NCI-H2081 (cell line): Measurements from ENCODE around the gene NPY4R2.
"Not testable (repeated sequence)": the region's sequence is repeated elsewhere in the genome, so short reads cannot be mapped to it uniquely, and the experiment has no call there.

ENCODE experiments used
- DNase-seq, 2 experiments: peaks; one replicate each; lab custom pipeline; 2025; lab: John Stamatoyannopoulos, UW

NPY4R2 gene, protein sequence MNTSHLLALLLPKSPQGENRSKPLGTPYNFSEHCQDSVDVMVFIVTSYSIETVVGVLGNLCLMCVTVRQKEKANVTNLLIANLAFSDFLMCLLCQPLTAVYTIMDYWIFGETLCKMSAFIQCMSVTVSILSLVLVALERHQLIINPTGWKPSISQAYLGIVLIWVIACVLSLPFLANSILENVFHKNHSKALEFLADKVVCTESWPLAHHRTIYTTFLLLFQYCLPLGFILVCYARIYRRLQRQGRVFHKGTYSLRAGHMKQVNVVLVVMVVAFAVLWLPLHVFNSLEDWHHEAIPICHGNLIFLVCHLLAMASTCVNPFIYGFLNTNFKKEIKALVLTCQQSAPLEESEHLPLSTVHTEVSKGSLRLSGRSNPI

DNA sequence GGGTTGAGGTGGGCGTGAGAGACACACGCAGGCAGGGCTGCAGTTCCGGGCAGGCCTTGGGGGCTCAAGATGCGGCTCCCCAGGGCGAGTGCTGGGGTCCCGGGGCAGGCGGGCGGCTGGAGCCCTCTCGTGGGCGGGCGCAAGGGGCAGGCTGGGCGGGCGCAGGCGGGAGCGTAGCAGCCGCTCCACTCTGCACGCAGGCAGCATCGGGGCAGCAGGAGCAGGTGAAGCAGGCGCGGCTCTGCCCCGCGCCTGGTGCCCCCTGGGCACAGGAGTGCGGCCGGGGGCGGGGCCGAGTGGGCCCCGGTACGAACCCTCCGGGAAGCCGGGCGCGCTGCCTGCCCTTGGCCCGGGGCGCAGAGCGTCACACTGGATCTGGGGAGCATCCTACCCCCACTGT lies at the start of gene NPY4R2:
Gene NPY4R2 (plus strand): TSS at position 188 of the 400 bp plus-strand sequence. CDS start 3,326 bp downstream, outside the sequence.
- DNase-seq: not testable (repeated sequence)

DNA sequence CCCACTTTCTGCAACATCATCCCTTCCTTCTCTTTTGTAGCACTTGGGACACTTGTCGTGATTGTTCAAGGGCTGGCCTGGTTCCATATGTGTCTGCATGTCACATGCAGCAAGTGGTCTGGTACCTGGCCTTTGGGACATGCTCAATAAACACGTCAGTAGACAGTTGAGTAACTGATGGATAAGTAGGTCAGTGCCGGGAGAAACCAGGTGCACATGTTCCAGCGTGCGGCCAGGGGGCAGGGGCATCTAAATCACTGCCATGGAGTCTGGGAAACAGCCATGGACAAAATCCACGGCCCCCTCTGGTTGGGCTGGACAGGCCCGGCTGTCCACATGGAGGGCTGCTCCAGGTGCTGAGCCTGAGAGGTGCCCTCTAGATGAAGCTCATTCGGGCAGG lies 47.6 kb upstream of the NPY4R2 start:
- DNase-seq: not testable (repeated sequence)

DNA sequence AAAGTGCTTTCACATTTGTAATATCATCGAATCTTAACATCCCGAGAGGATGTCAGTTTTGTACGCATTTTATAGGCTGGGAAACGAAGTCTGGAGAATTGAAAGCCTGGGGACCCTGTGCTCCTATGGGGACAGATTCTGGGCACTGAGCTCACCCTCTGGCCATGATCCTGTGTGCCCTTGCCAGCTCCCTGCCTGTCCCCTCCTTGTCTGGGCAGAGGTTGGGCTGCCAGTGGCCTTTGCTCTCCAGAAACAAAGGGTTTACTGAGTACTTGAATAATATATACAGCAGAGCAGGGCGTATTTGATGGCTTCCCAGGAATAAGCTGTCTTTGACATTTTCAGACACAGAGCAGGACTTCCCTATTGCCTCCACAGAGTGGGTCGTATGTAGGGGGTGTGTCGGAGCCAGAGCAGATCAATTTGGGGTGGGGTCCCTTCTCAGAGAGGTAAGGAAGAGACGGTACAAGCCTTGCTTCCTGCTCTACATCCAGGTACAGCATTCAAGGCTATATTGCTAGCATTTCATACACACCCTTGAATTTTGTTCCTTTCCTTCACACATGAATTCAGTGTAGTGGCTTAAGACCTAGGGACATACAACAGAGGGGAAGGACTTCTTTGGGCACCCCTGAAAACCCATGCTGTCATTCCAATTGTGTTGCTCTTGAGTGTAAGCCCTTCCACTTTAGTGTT lies 46.8 kb upstream of the NPY4R2 start:
- not testable (repeated sequence) for DNase-seq

DNA sequence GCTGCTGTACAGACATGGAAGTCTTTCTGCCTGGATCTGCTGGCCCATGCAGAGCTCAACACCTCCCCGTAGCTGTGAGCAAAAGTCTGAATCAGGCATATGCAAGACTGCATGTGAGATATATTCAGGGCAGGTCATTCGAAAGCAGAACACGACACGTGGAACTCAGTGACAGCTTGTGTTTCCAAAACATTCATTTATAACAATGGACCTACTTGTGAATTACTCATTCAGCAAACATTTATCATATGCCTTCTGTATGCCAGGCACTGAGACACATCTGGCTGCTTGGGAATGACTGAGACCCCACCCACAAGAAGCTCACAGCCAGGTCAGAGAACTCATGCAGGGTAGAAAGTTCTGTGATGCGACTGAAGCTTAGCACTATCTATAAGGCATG lies 46.2 kb upstream of the NPY4R2 start:
- not testable (repeated sequence) for DNase-seq

DNA sequence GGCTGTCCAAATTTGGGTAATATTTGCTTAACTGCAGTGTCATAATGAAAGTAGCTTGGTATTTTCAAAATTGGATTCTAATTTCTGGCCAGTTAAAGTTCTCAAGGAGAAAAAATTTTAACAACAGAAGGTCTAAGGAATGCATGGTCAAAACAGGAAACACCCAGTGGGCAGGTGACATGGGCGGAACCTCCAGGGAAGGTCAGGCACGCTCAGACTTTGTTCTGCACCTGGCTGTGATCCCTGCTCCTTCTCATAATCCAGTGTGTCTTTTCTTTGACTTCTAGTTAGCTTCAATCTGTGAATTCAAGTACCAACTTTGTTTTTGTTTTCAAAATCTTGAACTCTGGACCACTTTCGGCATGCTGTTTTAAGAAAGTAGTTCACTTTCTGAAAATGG lies 34.2 kb upstream of the NPY4R2 start:
- not testable (repeated sequence) for DNase-seq

DNA sequence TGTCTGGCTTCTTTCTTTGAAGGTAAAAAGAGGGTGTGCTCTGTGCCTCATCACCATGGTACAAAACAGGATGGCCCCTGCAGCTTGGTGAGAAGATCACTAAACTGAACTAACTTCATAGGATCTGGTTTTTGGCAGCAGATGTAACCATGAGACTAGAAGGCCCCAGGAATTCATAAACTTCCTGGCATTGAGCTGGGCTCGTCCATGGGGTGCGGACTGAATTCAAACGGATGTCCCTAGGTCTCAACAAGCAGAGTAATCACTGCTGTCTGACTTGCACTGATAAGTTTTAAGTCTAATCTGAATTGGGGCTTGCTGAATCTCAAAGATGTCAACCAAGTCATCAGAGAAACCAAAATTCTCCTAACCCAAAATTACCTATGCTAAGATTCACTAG lies 33.5 kb upstream of the NPY4R2 start:
- not testable (repeated sequence) for DNase-seq

DNA sequence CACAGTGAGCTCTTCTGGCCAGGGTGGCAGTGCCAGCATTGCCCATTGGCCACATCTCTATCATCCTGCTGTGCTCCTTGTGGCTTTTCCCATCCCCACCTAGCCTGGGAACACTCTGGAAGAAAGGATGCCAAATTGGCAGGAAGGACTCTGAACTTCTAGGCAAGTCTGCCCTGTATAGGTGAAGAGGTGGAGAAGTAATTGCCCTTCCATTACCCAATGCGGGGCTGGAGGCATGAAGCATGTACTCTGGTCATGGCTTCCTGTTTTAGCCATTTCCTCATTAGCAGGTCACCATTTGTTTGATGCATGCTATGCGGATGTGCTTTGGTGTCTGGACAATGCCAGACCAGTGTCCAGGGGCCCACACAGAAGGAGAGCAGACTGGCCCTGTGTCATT lies 32.1 kb upstream of the NPY4R2 start:
- not testable (repeated sequence) for DNase-seq

DNA sequence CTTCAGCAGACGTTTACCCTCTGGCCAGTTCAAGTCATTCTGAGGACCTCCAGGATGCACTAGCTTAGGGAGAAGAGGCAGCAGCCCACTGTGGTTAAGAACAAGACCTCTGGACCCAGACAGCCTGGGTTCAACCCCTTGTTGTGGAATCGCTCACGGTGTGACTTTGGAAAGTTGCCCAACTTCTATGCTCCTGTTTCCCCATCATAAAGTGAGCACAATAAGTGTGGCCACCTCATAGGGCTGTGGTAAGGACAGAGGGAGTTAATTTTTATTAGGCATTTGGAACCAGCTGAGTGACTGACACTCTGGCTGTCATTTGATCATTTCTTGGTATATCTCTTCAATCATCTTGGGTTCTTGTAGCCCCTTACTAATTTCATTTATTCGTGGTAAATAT lies 31.6 kb upstream of the NPY4R2 start:
- not testable (repeated sequence) for DNase-seq

DNA sequence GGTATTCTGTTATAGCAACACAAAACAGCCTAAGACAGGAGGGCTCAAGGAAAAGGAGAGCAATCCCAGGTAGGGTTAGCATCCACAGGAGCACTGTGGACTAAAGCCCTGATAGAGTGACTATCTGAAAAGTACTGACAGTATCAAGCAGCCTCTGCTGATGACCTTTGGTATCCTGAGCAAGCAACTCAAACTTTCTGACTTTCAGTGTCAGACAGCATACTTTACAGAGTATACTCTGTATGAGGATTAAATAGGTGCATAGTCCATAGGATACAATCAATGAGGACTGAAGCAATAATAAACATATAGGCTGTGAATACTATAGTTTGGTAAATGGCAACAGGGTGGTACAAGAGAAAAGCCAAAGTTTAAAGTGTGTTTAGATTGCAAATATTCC lies 27.7 kb upstream of the NPY4R2 start:
- DNase-seq: not testable (repeated sequence)

DNA sequence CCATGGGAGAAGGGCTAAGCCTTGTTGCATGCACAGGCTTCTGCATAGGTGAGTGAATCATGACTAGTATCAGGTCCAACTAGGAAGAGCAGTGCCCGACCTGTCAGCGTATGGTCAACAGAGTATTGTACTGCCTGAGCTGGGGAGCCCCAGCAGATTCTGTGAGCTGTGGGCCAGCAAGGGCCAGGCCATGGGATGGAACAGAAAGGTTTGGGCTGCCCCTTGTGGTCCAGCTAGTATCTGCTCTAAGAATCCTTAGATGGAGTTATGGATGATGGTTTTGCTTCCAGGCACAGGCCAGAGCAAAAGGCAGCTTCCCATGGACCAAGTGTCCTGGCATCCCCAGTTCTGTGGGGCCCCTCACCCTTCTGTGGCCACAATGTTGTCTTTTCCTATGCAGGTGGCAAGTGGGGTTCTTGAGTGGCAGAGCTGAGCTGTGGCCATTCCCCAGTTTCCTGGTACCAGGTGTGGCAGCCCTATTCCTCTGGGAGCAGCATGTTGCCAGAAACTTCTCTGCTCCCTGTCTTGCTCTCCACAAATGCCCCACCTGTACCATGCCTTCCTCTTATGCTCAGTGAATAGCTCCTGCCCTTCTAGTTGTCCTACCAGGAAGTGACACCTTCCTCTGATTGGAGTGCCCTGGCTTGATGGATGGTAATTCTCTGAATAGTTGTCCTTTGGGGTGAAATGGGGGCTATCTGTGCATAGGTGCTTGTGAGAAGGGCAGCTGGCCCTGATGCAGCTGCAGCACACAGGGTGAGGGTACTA lies 25.8 kb upstream of the NPY4R2 start:
- DNase-seq: not testable (repeated sequence)

DNA sequence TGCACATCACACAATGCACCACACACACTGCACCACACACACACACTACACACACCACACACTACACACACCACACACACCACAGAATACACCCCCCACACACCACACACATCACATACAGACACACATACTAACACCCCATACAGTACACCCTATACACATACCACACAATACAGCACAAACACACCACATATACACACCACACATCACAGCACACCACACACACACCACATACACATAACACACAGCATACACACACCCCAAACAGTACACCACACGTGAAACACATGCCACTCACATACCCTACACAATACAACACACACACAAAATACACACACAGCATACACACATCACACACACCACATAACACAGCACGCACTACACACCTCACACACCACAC lies 23.9 kb upstream of the NPY4R2 start:
- DNase-seq: not testable (repeated sequence)

DNA sequence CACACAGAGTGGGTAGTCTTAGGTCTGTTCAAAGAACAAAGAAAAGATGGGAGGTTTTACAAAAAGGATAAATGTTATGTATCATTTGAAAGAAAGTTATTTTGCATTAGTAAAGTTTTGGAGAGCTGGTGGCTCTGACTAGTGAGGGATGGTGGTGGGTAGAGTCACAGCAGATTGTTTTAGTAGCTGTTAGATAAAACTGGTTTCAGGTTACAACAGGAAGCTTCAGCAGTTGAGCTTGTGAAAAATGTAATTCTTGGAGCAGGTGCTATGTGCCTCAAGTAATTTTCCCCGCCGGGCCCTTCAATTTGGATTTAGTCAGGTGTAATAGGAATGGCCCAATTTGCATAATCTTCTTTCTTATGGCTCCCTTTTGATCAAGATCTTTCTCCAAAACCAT lies 20.6 kb upstream of the NPY4R2 start:
- DNase-seq: not testable (repeated sequence)

DNA sequence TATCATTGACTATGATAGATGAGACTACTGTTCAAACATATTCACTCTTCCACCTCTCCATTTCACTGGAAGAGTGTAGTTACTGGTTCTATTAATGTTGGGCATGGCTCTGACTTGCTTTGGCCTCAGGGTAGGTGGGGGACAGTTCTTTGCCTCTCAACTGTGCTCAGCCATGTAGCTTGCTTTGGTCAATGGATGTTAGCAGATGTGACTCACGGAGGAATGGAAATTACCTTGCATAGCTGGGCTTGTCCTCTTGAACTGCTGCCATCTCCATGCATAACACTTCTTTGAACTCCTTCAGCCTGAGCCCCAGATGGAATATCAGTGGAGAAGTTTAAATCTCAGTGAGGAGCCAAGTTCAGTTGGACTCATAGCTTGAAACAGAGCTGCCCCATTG lies 9.1 kb upstream of the NPY4R2 start:
- DNase-seq: not testable (repeated sequence)

DNA sequence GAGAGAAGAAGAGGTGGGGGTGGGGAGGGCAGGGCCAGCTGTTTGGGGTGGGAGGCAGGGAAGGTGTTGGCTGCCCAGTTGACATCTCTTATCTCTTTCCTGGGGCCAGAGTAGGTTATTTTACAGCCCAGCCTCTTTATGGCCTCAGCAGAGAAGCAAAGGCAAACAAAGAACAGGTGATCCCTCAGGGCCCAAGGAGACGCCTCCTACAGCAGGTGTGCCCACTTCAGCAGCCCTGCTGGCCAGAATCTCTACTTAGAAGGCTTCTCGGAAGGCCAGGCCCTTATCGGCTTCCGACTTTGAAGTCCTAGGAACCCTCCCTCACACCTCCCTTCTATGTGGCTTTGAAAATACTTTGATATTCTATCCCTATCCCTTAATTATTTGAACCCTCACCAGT lies 8.0 kb upstream of the NPY4R2 start:
- not testable (repeated sequence) for DNase-seq

DNA sequence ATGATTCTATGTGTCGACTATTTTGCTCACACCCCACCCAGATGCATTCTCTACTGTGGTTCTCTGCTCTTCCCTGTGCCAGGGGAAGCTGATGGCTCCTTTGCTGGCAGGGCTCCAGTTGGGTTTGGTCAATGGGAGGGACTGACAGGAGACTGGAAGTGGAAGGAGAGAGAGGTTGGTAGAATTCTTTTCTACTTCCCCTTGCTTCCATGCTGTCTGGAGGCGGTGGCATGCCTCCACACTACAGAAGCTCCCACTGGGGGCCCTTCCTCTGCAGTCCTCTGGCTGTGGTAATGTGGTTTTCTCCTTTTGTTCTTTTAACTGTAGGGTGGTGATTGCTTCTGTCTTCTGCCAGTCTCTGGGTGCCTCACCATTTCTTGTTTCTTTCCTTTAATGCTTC lies 4.4 kb upstream of the NPY4R2 start:
- DNase-seq: not testable (repeated sequence)

DNA sequence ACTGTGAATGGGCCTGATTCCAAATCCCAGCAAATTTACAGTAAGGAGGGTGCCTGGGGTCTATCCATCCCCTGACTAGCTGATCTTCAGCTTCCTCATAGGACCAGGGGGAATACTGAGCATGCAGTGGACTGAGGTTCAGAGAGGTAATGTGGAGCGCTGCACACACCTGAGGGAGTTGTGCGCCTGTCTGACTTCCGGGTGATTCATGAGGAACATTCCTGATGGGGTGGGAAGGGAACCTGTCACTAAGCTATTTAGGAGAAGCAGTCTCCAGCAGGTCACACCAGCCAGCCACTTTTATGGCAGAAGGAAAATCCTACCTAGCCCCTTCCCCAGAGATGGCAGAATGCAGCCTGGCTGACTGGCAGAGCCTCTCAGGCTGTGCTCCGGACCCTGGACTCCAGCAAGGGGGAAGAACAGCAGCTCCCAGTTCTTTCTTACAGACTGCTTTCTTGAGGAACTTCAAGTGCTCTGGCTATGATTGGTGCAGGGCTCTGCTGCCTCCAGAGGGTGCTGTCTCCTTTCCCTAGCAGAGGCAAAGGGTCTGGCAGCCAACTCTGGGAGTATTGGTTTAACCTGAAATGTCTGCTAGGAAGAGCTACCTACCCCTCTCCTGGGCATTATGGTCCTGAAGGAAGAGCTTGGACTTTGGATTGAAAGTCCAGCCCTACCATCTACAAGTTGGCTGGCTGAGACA lies 2.5 kb upstream of the NPY4R2 start:
- not testable (repeated sequence) for DNase-seq

DNA sequence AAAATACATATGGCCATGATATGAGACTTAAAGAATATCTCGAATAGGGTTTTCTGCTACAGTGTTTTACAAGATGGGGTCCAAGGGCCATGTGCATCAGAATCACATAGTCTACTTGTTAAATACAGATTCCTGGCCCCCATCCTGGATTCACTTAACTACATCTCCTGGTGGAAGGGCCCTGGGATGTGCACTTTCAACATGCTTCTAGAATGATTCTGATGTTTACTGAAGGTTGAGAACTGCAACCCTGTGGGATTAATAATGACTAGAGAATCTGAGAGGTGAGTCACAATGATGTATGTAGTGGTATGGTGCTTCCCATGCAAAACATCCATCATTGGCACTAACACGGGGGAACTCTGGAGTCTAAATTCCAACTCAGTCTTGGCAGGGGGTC lies 2.1 kb downstream of the NPY4R2 start:
- not testable (repeated sequence) for DNase-seq

DNA sequence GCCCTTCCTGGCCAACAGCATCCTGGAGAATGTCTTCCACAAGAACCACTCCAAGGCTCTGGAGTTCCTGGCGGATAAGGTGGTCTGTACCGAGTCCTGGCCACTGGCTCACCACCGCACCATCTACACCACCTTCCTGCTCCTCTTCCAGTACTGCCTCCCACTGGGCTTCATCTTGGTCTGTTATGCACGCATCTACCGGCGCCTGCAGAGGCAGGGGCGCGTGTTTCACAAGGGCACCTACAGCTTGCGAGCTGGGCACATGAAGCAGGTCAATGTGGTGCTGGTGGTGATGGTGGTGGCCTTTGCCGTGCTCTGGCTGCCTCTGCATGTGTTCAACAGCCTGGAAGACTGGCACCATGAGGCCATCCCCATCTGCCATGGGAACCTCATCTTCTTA lies 4.0 kb downstream of the NPY4R2 start:
- not testable (repeated sequence) for DNase-seq

DNA sequence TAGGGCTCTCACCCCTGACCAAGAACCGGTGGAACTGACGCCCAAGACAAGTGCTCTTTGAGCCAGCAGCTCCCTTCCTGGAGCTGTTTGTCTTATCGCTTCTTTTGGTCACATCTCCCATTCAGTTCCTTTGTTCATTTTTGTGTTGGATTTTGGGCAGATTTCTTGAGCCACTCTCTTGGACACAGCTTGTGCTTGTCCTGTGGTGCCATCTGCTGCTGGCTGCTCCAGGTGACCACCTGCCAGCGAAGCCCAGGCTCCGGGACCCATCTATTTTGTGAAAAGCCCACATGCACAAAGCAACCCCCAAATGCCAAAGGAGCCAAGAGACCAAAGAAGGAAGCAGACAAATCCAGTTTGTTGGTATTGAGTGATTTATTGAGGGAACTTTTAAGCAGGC lies 6.2 kb downstream of the NPY4R2 start:
- not testable (repeated sequence) for DNase-seq

DNA sequence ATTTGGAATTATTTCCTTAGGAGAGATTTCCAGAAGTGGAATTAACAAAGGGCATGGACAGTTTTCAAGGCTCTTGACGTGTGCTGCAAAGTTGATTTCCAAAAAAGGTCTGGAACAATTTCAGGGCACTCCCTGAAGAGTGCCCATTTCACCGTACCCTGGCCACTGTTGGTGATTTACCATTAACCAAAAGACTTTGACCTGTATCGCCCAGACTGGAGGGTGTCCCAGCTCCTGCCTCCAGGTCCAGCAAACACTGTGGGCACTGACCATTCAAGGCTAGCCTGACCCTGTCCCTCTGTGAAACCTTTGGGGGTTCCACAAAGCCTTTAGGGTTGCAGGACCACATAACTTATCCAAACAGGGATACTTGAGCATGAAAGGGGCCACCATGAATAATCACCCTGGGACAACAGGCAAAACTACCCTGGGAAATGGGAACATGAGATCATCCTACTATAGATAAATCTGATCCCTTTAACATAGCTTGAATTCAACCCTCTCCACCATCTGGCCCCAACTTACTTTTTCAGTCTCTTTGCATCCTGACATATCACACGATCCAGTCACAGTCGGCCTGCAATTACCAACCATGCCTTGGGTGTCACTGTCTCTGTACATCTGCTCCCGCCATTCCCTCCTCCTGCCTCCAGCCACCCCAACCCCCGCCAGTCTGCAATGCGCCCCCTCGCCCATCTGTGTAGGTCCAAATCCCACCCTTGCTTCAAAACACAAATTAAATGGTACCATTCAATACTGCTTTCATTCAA lies 8.9 kb downstream of the NPY4R2 start:
- not testable (repeated sequence) for DNase-seq

DNA sequence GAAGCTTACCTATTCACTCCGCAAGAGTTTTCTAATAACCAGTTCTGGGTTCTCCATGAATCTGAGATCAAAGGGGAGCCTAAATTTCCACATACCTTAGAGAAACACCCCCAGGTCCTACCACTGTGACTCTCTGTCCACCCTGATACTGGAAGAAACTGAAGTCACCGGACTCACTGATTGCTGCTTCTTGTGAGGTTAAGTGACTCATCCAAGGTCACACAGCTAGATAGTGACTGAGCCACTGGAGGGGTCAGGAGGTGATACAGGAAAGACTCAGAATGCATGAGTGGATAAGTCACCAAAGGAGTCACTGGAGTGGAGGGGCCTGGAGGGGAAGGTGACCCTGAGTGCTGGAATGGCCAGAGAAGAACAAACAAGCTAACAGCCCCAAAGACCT lies 9.8 kb downstream of the NPY4R2 start:
- not testable (repeated sequence) for DNase-seq
